IPS-18c (cell line): Measurements from ENCODE around the gene NCR1.
"Not testable (repeated sequence)": the region's sequence is repeated elsewhere in the genome, so short reads cannot be mapped to it uniquely, and the experiment has no call there.

Experiments used
- H3K4me3 ChIP-seq: 2 replicates; pipeline ENCODE4 v1.7.0; 2013; ENCODE audit warnings: low read depth, mild to moderate bottlenecking, low read length, moderate library complexity; ENCODE audit not compliant: insufficient read depth
- H3K9me3 ChIP-seq: one replicate; pipeline ENCODE4 v1.6.1; 2013; ENCODE audit warnings: mild to moderate bottlenecking, low read length, moderate library complexity; ENCODE audit not compliant: control insufficient read depth, insufficient read depth

The NCR1 gene

DNA sequence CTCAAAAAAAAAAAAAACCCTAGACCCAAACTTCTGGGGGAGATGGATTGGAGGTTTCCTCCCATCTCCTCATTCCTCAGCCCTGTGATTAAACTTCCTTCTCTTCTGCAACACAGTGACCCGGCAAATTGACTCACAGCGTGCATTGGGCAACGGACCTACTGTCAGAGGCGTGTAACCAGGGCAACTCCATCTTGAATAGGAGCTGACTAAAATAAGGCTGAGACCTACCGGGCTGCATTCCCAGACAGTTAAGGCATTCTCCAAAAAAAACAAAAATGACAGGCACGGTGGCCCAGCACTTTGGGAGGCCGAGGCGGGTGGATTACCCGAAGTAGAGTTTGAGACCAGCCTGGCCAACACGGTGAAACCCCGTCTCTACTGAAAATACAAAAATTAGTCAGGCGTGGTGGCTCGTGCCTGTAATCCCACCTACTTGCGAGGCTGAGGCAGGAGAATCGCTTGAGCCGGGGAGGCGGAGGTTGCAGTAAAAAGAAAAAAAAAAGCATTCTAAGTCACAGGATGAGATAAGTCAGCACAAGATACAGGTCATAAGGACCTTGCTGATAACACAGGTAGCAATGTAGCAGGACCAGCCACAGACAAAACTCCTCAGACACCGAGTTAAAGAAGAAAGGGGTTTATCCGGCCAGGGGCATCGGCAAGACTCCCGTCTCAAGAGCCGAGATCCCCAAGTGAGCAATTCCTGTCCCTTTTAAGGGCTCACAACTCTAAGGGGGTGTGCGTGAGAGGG is 46.8 kb downstream of the NCR1 start:
- H3K4me3 ChIP-seq = no peak overlapping the region
- no peaks in the 10 kb centered on the region for H3K9me3 ChIP-seq

DNA sequence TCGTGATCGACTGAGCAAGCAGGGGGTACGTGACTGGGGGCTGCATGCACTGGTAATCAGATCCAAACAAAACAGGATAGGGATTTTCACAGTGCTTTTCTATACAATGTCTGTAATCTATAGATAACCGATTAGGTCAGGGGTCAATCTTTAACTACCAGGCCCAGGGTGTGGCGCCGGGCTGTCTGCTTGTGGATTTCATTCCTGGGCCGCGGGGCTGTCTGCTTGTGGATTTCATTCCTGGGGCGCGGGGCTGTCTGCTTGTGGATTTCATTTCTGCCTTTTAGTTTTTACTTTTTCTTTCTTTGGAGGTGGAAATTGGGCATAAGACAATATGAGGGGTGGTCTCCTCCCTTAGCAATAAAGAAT is 47.4 kb downstream of the NCR1 start:
- H3K9me3 ChIP-seq, H3K4me3 ChIP-seq: not testable (repeated sequence)

DNA sequence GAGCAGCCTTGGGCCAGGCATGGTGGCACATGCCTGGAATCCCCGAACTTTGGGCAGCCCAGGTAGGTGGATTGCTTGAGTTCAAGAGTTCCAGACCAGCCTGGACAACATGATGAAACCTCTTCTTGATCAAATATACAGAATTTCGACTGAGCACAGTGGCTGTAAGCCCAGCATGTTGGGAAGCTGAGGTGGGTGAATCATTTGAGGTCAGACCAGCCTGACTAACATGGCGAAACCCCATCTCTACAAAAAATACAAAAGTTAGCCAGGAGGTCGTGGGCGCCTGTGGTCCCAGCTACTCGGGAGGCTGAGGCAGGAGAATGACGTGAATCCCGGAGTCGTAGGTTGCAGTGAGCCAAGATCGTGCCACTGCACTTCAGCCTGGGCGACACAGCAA is 49.4 kb downstream of the NCR1 start:
- H3K4me3 ChIP-seq = no peak overlapping the region
- no peaks in the 10 kb centered on the region for H3K9me3 ChIP-seq

DNA sequence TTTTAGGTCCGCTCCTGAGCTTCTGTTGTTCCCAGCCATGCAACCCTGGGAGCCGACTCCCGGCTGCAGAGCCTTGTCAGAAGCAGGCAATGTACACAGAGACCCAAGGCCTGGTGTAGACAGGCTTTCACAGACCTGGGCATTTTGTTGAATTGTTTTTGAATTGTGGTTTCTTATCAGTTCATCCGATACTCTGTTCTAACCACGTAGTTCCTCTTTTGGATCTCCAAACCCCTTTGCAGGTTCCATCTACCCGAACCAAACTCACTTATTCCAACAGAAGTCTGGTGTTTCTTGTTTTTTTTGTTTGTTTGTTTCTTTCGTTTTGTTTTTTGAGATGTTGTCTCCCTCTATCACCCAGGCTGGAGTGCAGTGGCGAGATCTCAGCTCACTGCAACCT is 53.9 kb downstream of the NCR1 start:
- no peaks in the 10 kb centered on the region for H3K9me3 ChIP-seq
- no peak overlapping the region for H3K4me3 ChIP-seq
